ENCODE measurements around the gene ZNF574. TPM values are rescaled to one million over a fixed set of nuclear protein-coding genes. Genes with fewer than 3 reads are reported as not detected.

Gene ZNF574
- total RNA-seq, 1 experiment from 2014 or later = 15.1 TPM

- Histone ChIP-seq H3K4me2 (ENCODE audit: low read depth, low read length, poor library complexity, severe bottlenecking) (no peak overlapping the region), H3K79me2 (ENCODE audit: low read length) (peaks cover 33% of the 10 kb centered on the region), H3K4me3 (ENCODE audit: low read length) (no peak overlapping the region), H4K20me1 (ENCODE audit: insufficient read depth, low read depth, low read length) (peaks cover 53% of the 10 kb centered on the region), H3K9me2 (replicated peaks; ENCODE audit: insufficient read depth, low read length) (no peaks in the 10 kb centered on the region), H3K27me3 (ENCODE audit: low read length) (no peaks in the 10 kb centered on the region), H3K4me1 (ENCODE audit: low read length) (peaks cover 11% of the 10 kb centered on the region), H3K9ac (ENCODE audit: low read length) (no peak overlapping the region), H3K27ac (ENCODE audit: low read length) (no peak overlapping the region), H2AFZ (ENCODE audit: low read length) (no peak overlapping the region), H3K36me3 (ENCODE audit: insufficient read depth, low read length) (peaks cover 9% of the 10 kb centered on the region; the same call in 1 of the 2 replicates), H3K9me3 (ENCODE audit: low read length) (no peaks in the 10 kb centered on the region)
- DNase-seq = no peak
Observed at GRCh38 chr19:42080764-42081375, 4.9 kb downstream of the ZNF574 start.

GRCh38 chr19:42081584-42082203 is 5.7 kb downstream of the ZNF574 start:
- H3K9ac ChIP-seq (ENCODE audit: low read length) = no peak overlapping the region
- no peak overlapping the region for H3K4me3 ChIP-seq (ENCODE audit: low read length)
- H3K4me1 ChIP-seq (ENCODE audit: low read length) = peaks cover 12% of the 10 kb centered on the region
- peaks cover 9% of the 10 kb centered on the region; the same call in 1 of the 2 replicates for H3K36me3 ChIP-seq (ENCODE audit: insufficient read depth, low read length)
- H3K9me3 ChIP-seq (ENCODE audit: low read length) = no peaks in the 10 kb centered on the region
- peak; percentile 83 for DNase-seq
- no peak overlapping the region for H3K4me2 ChIP-seq (ENCODE audit: low read depth, low read length, poor library complexity, severe bottlenecking)
- peak overlapping the region; percentile 11; the same call in 1 of the 2 replicates for H3K27ac ChIP-seq (ENCODE audit: low read length)
- H3K27me3 ChIP-seq (ENCODE audit: low read length) = no peaks in the 10 kb centered on the region
- H2AFZ ChIP-seq (ENCODE audit: low read length) = no peak overlapping the region
- peaks cover 50% of the 10 kb centered on the region for H4K20me1 ChIP-seq (ENCODE audit: insufficient read depth, low read depth, low read length)
- H3K79me2 ChIP-seq (ENCODE audit: low read length) = peaks cover 28% of the 10 kb centered on the region
- H3K9me2 ChIP-seq (replicated peaks; ENCODE audit: insufficient read depth, low read length) = no peaks in the 10 kb centered on the region

DNA sequence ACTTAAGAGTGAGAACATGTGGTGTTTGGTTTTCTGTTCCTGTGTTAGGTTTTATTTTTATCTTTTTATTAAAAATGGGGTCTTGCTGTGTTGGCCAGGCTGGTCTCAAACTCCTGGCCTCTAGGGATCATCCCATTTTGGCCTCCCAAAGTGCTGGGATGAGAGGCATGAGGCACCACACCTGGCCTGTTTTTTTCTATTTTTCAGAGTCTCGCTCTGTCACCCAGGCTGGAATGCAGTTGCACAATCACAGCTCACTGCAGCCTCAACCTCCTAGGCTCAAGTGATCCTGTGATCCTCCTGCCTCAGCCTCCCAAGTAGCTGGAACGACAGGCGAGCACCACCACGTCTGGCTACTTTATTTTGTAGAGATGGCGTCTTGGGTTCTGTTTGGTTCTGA is 7.6 kb downstream of the ZNF574 start:
- Histone ChIP-seq H3K9ac (ENCODE audit: low read length) (no peak overlapping the region), H2AFZ (ENCODE audit: low read length) (no peak overlapping the region), H3K4me2 (ENCODE audit: low read depth, low read length, poor library complexity, severe bottlenecking) (no peak overlapping the region), H3K9me2 (replicated peaks; ENCODE audit: insufficient read depth, low read length) (no peaks in the 10 kb centered on the region), H3K36me3 (ENCODE audit: insufficient read depth, low read length) (peaks cover 4% of the 10 kb centered on the region; the same call in 1 of the 2 replicates), H3K79me2 (ENCODE audit: low read length) (peaks cover 10% of the 10 kb centered on the region), H4K20me1 (ENCODE audit: insufficient read depth, low read depth, low read length) (peaks cover 31% of the 10 kb centered on the region), H3K9me3 (ENCODE audit: low read length) (no peaks in the 10 kb centered on the region), H3K4me3 (ENCODE audit: low read length) (no peak overlapping the region), H3K4me1 (ENCODE audit: low read length) (peaks cover 17% of the 10 kb centered on the region), H3K27me3 (ENCODE audit: low read length) (no peaks in the 10 kb centered on the region), H3K27ac (ENCODE audit: low read length) (no peak overlapping the region)
- no peak for DNase-seq

DNA sequence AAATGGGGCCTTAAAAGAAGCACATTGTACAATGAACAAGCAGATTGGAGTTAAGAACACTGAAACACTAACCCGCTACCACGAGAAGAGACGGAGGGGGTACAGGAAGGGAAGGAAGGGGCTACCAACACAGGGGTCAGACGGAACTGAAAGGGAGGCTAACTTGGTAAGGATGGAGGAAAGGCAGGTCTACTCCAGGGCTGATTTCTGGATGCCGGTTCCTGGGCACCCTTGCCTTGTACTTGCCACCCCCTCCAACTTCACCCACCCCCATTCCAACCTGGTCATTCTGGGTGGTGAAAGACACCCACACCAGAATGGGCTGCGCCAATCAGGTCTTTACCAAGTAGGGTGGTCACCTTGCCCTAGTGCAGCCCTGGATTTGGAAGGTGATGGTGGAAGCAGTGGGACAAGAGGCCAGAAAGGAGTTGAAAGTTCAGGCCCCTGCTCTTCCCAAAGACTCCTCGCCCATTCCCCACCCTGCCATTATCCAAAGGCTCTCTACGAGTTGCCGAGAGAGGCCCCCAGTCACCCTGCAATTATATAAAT is 10.3 kb downstream of the ZNF574 start:
- H3K9me2 ChIP-seq (replicated peaks; ENCODE audit: insufficient read depth, low read length) = no peaks in the 10 kb centered on the region
- H3K4me1 ChIP-seq (ENCODE audit: low read length) = peaks cover 42% of the 10 kb centered on the region
- H3K27me3 ChIP-seq (ENCODE audit: low read length) = no peaks in the 10 kb centered on the region
- no peak overlapping the region for H3K4me2 ChIP-seq (ENCODE audit: low read depth, low read length, poor library complexity, severe bottlenecking)
- peaks cover 9% of the 10 kb centered on the region; the same call in 1 of the 2 replicates for H4K20me1 ChIP-seq (ENCODE audit: insufficient read depth, low read depth, low read length)
- H3K9ac ChIP-seq (ENCODE audit: low read length) = no peak overlapping the region
- no peaks in the 10 kb centered on the region for H3K79me2 ChIP-seq (ENCODE audit: low read length)
- no peaks in the 10 kb centered on the region; the same call in 1 of the 2 replicates for H3K36me3 ChIP-seq (ENCODE audit: insufficient read depth, low read length)
- no peaks in the 10 kb centered on the region for H3K9me3 ChIP-seq (ENCODE audit: low read length)
- DNase-seq = peak; percentile 77
- H3K27ac ChIP-seq (ENCODE audit: low read length) = peak overlapping the region; percentile 82
- H3K4me3 ChIP-seq (ENCODE audit: low read length) = no peak overlapping the region
- H2AFZ ChIP-seq (ENCODE audit: low read length) = no peak overlapping the region

DNA sequence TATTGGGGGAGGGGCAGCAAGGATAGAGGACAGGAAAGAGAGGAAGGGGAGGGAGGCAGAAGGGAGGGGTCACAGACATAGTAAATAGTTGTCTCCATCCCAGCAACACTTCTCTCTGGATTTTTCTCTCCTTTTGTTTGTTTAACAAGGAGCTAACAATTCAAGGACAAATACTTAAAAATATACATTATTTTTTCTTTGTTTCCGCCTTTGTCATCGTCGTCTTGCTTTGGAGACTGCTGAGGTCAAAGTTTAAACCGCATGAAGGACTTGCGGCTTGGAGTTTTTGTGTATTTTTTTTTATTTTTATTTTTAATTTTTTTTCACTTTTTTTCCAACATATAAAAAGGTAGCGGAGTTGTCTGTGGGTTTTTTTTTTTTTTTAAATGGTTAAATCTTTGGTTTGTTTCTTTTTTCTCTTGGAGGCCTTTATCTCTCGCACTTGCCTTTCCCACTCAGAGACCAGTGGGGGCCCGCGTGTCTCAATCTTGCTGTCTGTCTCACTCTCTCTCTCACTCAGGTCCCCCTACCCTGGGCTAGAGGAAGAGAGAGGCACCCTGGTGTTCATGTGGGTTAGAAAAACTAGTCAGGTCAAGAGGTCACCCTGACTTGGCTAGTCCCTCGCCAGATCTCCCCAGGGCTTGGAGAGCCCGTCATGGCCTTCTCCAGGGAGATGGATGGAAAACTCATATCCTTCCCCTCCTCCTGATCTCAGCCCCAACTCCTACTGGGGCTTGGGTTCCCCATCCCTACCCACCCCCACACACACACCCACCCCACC is 11.0 kb downstream of the ZNF574 start:
- no peak overlapping the region for H3K4me2 ChIP-seq (ENCODE audit: low read depth, low read length, poor library complexity, severe bottlenecking)
- no peak overlapping the region for H2AFZ ChIP-seq (ENCODE audit: low read length)
- H3K36me3 ChIP-seq (ENCODE audit: insufficient read depth, low read length) = peaks cover 5% of the 10 kb centered on the region; the same call in 1 of the 2 replicates
- H3K79me2 ChIP-seq (ENCODE audit: low read length) = no peaks in the 10 kb centered on the region
- no peak overlapping the region for H3K9ac ChIP-seq (ENCODE audit: low read length)
- no peak overlapping the region for H3K4me3 ChIP-seq (ENCODE audit: low read length)
- peak overlapping the region; percentile 82 for H3K27ac ChIP-seq (ENCODE audit: low read length)
- H3K9me2 ChIP-seq (replicated peaks; ENCODE audit: insufficient read depth, low read length) = no peaks in the 10 kb centered on the region
- no peaks in the 10 kb centered on the region for H3K27me3 ChIP-seq (ENCODE audit: low read length)
- H4K20me1 ChIP-seq (ENCODE audit: insufficient read depth, low read depth, low read length) = peaks cover 3% of the 10 kb centered on the region; the same call in 1 of the 2 replicates
- H3K9me3 ChIP-seq (ENCODE audit: low read length) = no peaks in the 10 kb centered on the region
- H3K4me1 ChIP-seq (ENCODE audit: low read length) = peaks cover 49% of the 10 kb centered on the region
- DNase-seq = peak; percentile 71

DNA sequence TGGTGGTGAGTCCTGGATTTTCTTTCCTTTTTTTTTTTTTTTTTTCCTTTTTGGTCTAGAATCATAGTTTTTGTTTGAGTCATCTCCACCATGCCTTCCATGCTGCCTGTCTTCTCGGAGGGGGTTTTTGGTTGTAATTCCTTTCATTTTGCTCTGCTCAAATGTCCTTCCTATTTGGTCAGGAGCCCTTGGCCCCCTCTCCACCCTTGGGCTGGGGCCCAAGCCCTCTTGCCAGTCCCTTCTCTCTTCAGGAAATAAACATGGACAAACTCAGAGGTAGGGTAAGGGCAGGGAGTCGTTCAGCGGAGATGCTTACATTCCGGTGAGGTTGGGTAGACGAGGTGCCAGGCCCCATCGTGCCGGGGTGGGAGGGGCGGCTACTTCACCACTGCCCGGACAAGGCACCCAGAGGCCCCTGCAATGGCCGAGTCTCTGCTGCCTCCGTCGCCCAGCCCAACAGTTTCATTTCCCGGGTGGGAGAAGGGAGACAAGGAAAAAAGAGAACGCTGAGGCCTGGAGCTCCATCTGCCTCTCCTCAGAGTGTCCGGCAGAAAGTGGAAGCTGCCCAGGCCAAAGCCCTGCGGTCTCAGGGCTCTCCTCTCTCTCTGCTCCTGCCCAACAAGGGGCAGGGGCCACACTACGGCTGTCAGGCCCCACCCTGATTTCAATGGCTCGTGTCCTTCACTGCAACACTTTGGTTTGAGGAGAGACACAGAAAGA is 12.7 kb downstream of the ZNF574 start:
- peak overlapping the region; percentile 18 for H3K4me2 ChIP-seq (ENCODE audit: low read depth, low read length, poor library complexity, severe bottlenecking)
- H3K4me1 ChIP-seq (ENCODE audit: low read length) = peaks cover 59% of the 10 kb centered on the region
- peak overlapping the region; percentile 1; the same call in 1 of the 2 replicates for H3K9ac ChIP-seq (ENCODE audit: low read length)
- peaks cover 15% of the 10 kb centered on the region for H3K36me3 ChIP-seq (ENCODE audit: insufficient read depth, low read length)
- H4K20me1 ChIP-seq (ENCODE audit: insufficient read depth, low read depth, low read length) = 0 out of 2 replicates have a peak, but pooled peaks cover 3% of the 10 kb centered on the region
- no peak overlapping the region for H3K4me3 ChIP-seq (ENCODE audit: low read length)
- H3K27ac ChIP-seq (ENCODE audit: low read length) = peak overlapping the region; percentile 82
- no peaks in the 10 kb centered on the region for H3K27me3 ChIP-seq (ENCODE audit: low read length)
- H2AFZ ChIP-seq (ENCODE audit: low read length) = no peak overlapping the region
- H3K9me2 ChIP-seq (replicated peaks; ENCODE audit: insufficient read depth, low read length) = no peaks in the 10 kb centered on the region
- no peaks in the 10 kb centered on the region for H3K79me2 ChIP-seq (ENCODE audit: low read length)
- DNase-seq = no peak
- no peaks in the 10 kb centered on the region for H3K9me3 ChIP-seq (ENCODE audit: low read length)

DNA sequence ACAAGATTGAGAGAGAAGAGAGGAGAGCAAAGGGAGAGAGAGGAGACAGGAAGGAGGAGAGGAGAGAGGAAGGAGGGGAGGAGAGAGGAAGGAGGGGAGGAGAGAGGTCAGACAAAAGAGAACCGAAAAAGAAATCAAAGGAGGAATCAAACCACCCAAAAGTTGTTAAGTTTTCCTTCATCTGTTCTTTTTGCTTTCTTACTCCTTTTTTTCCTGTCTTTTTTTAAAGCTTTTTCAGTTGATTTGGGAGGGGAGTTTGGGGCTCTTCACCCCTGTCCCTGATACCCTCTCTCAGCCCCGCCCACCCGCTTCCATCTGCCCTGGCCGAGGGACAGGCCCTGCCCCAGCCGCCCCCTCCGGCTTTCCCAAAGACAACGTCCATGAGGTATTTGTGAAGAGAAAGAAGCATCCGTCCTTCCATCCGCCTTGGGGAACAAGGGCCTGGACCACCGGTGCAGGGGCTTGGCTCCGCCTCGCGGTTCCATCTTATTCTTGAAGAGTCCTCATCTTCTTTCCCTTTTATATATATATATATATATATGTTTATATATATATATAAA is 13.3 kb downstream of the ZNF574 start:
- Histone ChIP-seq H3K9ac (ENCODE audit: low read length) (no peak overlapping the region), H4K20me1 (ENCODE audit: insufficient read depth, low read depth, low read length) (0 out of 2 replicates have a peak, but pooled peaks cover 7% of the 10 kb centered on the region), H3K9me3 (ENCODE audit: low read length) (no peaks in the 10 kb centered on the region), H3K4me1 (ENCODE audit: low read length) (peaks cover 65% of the 10 kb centered on the region), H3K27ac (ENCODE audit: low read length) (peak overlapping the region; percentile 82), H2AFZ (ENCODE audit: low read length) (no peak overlapping the region), H3K36me3 (ENCODE audit: insufficient read depth, low read length) (peaks cover 21% of the 10 kb centered on the region), H3K27me3 (ENCODE audit: low read length) (no peaks in the 10 kb centered on the region), H3K79me2 (ENCODE audit: low read length) (no peaks in the 10 kb centered on the region), H3K9me2 (replicated peaks; ENCODE audit: insufficient read depth, low read length) (no peaks in the 10 kb centered on the region), H3K4me3 (ENCODE audit: low read length) (no peak overlapping the region), H3K4me2 (ENCODE audit: low read depth, low read length, poor library complexity, severe bottlenecking) (peak overlapping the region; percentile 18)
- DNase-seq = no peak
